Esophagus squamous epithelium (tissue), 5 donors: ENCODE results near the gene RFNG. TPM values are rescaled to one million over a fixed set of nuclear protein-coding genes. Genes with fewer than 3 reads are reported as not detected.

Source experiments
- DNase-seq: peaks from one replicate; lab custom pipeline; 2025; lab: John Stamatoyannopoulos, UW
- H3K27ac ChIP-seq, 4 donors: fragments of 200-600 bp; sonication (generic); one replicate each; pipeline ENCODE4 v1.5.1; 2016 to 2019; ENCODE audit warnings: mild to moderate bottlenecking in 1 of 4
- H3K27me3 ChIP-seq, 4 donors: fragments of 200-600 bp; sonication (generic); 1 replicate in 3 of 4; 2 replicates in 1 of 4; pipeline versions ENCODE4 v1.5.1 to v1.6.0; 2017 to 2021; ENCODE audit warnings: antibody characterized with exemption in 1 of 4
- H3K36me3 ChIP-seq, 3 donors: fragments of 200-600 bp; sonication (generic); one replicate each; pipeline ENCODE4 v1.5.1; 2016 to 2019
- H3K4me1 ChIP-seq, 3 donors: fragments of 200-600 bp; sonication (generic); one replicate each; pipeline ENCODE4 v1.5.1; 2017 to 2019
- H3K4me3 ChIP-seq, 4 donors: fragments of 200-600 bp; sonication (generic); 1 replicate in 3 of 4; 2 replicates in 1 of 4; pipeline ENCODE4 v1.5.1; 2016 to 2019; ENCODE audit warnings: mild to moderate bottlenecking in 2 of 4, moderate library complexity in 1 of 4
- H3K9me3 ChIP-seq, 3 donors: fragments of 200-600 bp; sonication (generic); one replicate each; pipeline ENCODE4 v1.5.1; 2016 to 2019
- POLR2A ChIP-seq, 4 donors: fragments of 450-650 bp; IDR thresholded peaks; one replicate each; pipeline ENCODE4 v1.6.1; 2017; ENCODE audit warnings: antibody characterized with exemption in 4 of 4, mild to moderate bottlenecking in 4 of 4, moderate library complexity in 3 of 4
- WGBS, 2 donors: methylation state at CpG; one replicate each; pipeline ENCODE4 v1.1.5; 2018; 5-methylcytosine and 5-hydroxymethylcytosine counted together
- intact Hi-C: fragments of 100-400 bp; cut with DNase I; formaldehyde crosslinking; loops from one replicate; pipeline ENCODE4 v1.15.0; 2022
- total RNA-seq, 4 donors: library from RNA; depleted of rRNA; stranded (reverse); fragments of >200 nt; gene quantifications; one replicate each; pipeline ENCODE4 v1.1.0, GENCODE V29; 2016
- TF ChIP-seq, protein P1 (sequence below), 6 experiments: fragments of 450-650 bp in 4 of 6; fragments of 200-600 bp in 2 of 6; sonication (generic) in 2 of 6; IDR thresholded peaks; one replicate each; pipeline ENCODE4 v1.5.1; 2016 to 2019; ENCODE audit warnings: antibody characterized with exemption in 6 of 6, mild to moderate bottlenecking in 4 of 6, moderate library complexity in 4 of 6
- donor health status: DM: yes; HTN: yes; CAD: no.

The RFNG gene
- total RNA-seq, 4 donors from 2014 or later, result 24.9 to 38.1 (median 31.2) TPM

DNA sequence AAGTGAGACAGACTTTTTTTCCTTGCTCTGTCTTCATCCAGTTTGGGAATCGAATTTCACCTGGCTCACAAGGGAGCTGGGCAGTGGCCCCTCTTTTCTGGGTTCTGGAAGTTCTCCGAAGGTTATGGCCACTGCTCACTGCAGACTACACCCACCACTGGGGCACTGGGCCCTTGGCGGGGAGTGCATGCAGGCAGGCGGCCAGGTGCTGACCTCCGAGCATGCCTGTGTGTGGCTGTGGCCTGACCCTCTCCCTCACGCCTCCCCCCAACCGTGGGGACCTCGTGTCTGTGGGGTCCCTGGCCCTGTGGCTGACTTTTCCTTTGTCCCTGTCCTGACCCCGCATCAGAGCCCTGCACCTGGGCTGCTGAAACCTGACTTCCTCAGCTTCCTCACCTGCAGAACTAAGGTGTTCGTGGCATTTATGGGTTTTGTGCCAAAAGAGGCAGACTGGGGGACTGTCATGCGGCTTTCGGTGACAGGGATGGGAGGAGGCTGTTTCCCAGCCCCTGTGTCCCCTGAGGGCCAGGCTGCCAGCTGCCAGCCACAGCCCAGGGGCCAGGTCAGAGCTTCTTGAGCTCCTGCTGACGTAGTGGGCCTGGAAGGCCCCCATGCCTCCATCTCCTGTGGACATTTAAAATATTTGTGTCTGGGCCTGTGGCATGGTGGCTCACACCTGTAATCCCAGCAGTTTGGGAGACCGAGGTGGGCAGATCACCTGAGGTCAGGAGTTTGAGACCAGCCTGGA is 52.7 kb downstream of the RFNG start:
- Histone ChIP-seq H3K4me3 (no peak overlapping the region), H3K36me3 (peaks cover 0 to 37% (median 0%) of the 10 kb centered on the region in 3 donors), H3K27ac (no peak overlapping the region), H3K27me3 (no peaks in the 10 kb centered on the region), H3K4me1 (peaks cover 6 to 33% (median 9%) of the 10 kb centered on the region in 3 donors), H3K9me3 (no peaks in the 10 kb centered on the region)
- WGBS, 2 donors, result 60 to 78% methylated on average over 2 to 7 of the region's 14 CpGs
- TF ChIP-seq, protein P1, sequence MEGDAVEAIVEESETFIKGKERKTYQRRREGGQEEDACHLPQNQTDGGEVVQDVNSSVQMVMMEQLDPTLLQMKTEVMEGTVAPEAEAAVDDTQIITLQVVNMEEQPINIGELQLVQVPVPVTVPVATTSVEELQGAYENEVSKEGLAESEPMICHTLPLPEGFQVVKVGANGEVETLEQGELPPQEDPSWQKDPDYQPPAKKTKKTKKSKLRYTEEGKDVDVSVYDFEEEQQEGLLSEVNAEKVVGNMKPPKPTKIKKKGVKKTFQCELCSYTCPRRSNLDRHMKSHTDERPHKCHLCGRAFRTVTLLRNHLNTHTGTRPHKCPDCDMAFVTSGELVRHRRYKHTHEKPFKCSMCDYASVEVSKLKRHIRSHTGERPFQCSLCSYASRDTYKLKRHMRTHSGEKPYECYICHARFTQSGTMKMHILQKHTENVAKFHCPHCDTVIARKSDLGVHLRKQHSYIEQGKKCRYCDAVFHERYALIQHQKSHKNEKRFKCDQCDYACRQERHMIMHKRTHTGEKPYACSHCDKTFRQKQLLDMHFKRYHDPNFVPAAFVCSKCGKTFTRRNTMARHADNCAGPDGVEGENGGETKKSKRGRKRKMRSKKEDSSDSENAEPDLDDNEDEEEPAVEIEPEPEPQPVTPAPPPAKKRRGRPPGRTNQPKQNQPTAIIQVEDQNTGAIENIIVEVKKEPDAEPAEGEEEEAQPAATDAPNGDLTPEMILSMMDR (IDR thresholded peaks at IDR 0.05), result no peak
- no peak for TF ChIP-seq POLR2A (IDR thresholded peaks at IDR 0.05)
- intact Hi-C loops, result no loop called here
- DNase-seq, result no peak

- H3K27me3 ChIP-seq, result no peaks in the 10 kb centered on the region
- no peak overlapping the region for H3K27ac ChIP-seq
- no peak for TF ChIP-seq POLR2A (IDR thresholded peaks at IDR 0.05)
- TF ChIP-seq, protein P1 (IDR thresholded peaks at IDR 0.05), result no peak
- intact Hi-C loops, result no loop called here
- H3K9me3 ChIP-seq, result no peaks in the 10 kb centered on the region
- H3K36me3 ChIP-seq, result peaks cover 0 to 41% (median 0%) of the 10 kb centered on the region in 3 donors
- H3K4me3 ChIP-seq, result no peak overlapping the region
- H3K4me1 ChIP-seq, result peaks cover 1 to 33% (median 3%) of the 10 kb centered on the region in 3 donors
- 82 to 85% methylated on average over 7 of the region's 7 CpGs for WGBS, 2 donors
- no peak for DNase-seq
Observed at GRCh38 chr17:81998212-81998611, 53.4 kb downstream of the RFNG start.

Other genes starting within 250 kb of the RFNG start
- gene GCGR, start 247.7 kb downstream of the RFNG start, total RNA-seq, result not detected
- gene MCRIP1, start 218.5 kb downstream of the RFNG start, total RNA-seq, result 10 to 100 TPM in 3 of 4 donors, 1 to 10 TPM in 1; 8.7 to 28.0 (median 13.2) TPM
- gene PPP1R27, start 216.8 kb downstream of the RFNG start, total RNA-seq, result not detected
- gene P4HB, start 191.3 kb downstream of the RFNG start, total RNA-seq, result 1,000 to 10,000 TPM in 3 of 4 donors, 100 to 1,000 TPM in 1; 459 to 2,191 (median 1,569) TPM
- 100 to 1,000 TPM; 166 to 239 (median 176) TPM for gene ARHGDIA, start 180.5 kb downstream of the RFNG start, total RNA-seq
- 100 to 1,000 TPM in 2 of 4 donors, 10 to 100 TPM in 2; 75.3 to 133 (median 95.0) TPM for gene ALYREF, start 160.2 kb downstream of the RFNG start, total RNA-seq
- gene ANAPC11, start 160.1 kb downstream of the RFNG start, total RNA-seq, result 100 to 1,000 TPM in 3 of 4 donors, 10 to 100 TPM in 1; 92.9 to 133 (median 104) TPM
- gene NPB, start 149.6 kb downstream of the RFNG start, total RNA-seq, result 1 to 10 TPM in 3 of 4 donors, under 1 TPM in 1; 0.53 to 7.4 (median 1.5) TPM
- 10 to 100 TPM; 18.6 to 38.5 (median 34.6) TPM for gene PCYT2, start 140.4 kb downstream of the RFNG start, total RNA-seq
- 10 to 100 TPM; 52.6 to 81.0 (median 60.7) TPM for gene SIRT7, start 133.6 kb downstream of the RFNG start, total RNA-seq
- gene MAFG, start 124.1 kb downstream of the RFNG start, total RNA-seq, result 10 to 100 TPM in 3 of 4 donors, 1 to 10 TPM in 1; 10.0 to 26.6 (median 23.5) TPM
- 10 to 100 TPM; 14.0 to 24.3 (median 17.4) TPM for gene PYCR1, start 114.5 kb downstream of the RFNG start, total RNA-seq
- not detected for gene MYADML2, start 104.6 kb downstream of the RFNG start, total RNA-seq
- under 1 TPM in 3 of 4 donors, not detected in 1; 0.11 to 0.94 (median 0.19) TPM for gene NOTUM, start 90.6 kb downstream of the RFNG start, total RNA-seq
- 10 to 100 TPM; 10.1 to 21.0 (median 17.1) TPM for gene ASPSCR1, start 74.2 kb downstream of the RFNG start, total RNA-seq
- gene CENPX, start 28.9 kb downstream of the RFNG start, total RNA-seq, result 100 to 1,000 TPM in 2 of 4 donors, 10 to 100 TPM in 2; 52.1 to 144 (median 106) TPM
- 10 to 100 TPM in 3 of 4 donors, 1 to 10 TPM in 1; 9.7 to 21.2 (median 18.3) TPM for gene LRRC45, start 28.5 kb downstream of the RFNG start, total RNA-seq
- gene RAC3, start 20.1 kb downstream of the RFNG start, total RNA-seq, result 10 to 100 TPM in 1 of 4 donors, 1 to 10 TPM in 3; 4.9 to 10.4 (median 7.0) TPM
- gene DCXR, start 14.1 kb downstream of the RFNG start, total RNA-seq, result 100 to 1,000 TPM in 3 of 4 donors, 10 to 100 TPM in 1; 89.1 to 162 (median 135) TPM
- gene GPS1, start 87 bp upstream of the RFNG start, total RNA-seq, result 10 to 100 TPM; 62.8 to 76.9 (median 69.5) TPM
- 100 to 1,000 TPM in 3 of 4 donors, 10 to 100 TPM in 1; 53.3 to 125 (median 105) TPM for gene DUS1L, start 14.0 kb upstream of the RFNG start, total RNA-seq
- 100 to 1,000 TPM in 2 of 4 donors, 10 to 100 TPM in 2; 72.8 to 302 (median 143) TPM for gene FASN, start 46.4 kb upstream of the RFNG start, total RNA-seq
- 10 to 100 TPM in 2 of 4 donors, 1 to 10 TPM in 2; 7.9 to 22.1 (median 9.8) TPM for gene CCDC57, start 161.0 kb upstream of the RFNG start, total RNA-seq
- 10 to 100 TPM; 18.8 to 32.9 (median 21.7) TPM for gene SLC16A3, start 177.2 kb upstream of the RFNG start, total RNA-seq
- 100 to 1,000 TPM in 1 of 4 donors, 10 to 100 TPM in 3; 24.6 to 102 (median 57.1) TPM for gene CSNK1D, start 221.9 kb upstream of the RFNG start, total RNA-seq